HG03108 (cell line): ENCODE data around the gene ZNF236.
"Not testable (repeated sequence)": the region's sequence is repeated elsewhere in the genome, so short reads cannot be mapped to it uniquely, and the experiment has no call there.

ENCODE experiments used
- ATAC-seq: cut with Tn5 transposase; IDR thresholded peaks from one replicate; pipeline ENCODE4 v1.9.1; 2021; ENCODE audit warnings: moderate library complexity; ENCODE audit not compliant: unreplicated experiment

The ZNF236 gene

DNA sequence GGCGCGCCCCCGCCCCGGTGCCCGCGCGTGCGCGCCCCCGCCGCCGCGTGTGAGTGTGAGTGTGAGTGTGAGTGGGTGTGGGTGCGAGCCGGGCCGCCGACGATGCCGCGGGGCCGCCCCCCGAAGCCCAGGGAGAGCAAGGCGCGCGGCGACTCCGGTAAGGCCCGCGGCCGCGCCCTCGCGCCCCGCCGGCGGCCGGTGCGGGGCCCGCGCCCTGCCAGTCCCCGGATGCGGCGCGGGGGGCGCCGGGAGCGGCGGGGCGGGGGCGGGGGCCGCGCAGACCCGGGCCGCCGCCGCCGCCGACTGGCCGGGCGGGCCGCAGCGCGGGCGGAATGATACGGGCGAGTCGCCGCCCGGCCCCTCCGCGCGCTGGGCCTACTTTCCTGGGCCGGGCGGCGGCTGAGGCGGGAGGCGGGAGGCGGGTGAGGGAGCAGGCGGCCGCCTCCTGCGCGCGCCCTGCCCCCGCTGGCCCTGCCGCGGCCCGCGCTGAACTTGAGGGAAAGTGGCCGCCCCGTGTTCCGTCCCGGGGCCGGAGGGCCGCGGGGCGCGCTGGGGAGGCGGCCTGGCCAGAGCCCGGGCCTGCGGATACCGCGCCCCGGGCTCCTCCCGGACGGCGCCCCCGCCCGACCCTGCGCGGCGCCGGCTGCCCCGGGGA is at the start of gene ZNF236:
ZNF236 (plus strand) TSS at position 52 of the 655 bp plus-strand sequence; CDS start at position 103, 51 bp downstream.
- ATAC-seq, result peak; percentile 31

GRCh38 chr18:76772665-76773064 is 49.7 kb upstream of the ZNF236 start:
- no peak for ATAC-seq

DNA sequence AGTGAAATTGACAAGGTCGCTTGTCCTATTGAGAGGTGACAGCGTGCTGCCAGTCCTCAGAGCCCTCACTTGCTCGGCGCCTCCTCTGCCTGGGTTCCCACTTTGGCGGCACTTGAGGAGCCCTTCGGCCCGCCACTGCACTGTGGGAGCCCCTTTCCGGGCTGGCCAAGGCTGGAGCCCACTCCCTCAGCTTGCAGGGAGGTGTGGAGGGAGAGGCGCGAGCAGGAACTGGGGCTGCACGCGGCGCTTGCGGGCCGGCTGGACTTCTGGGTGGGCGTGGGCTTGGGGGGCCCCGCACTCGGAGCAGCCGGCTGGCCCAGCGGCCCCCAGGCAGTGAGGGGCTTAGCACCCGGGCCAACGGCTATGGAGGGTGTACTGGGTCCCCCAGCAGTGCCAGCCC is 45.3 kb upstream of the ZNF236 start:
- ATAC-seq, result not testable (repeated sequence)

DNA sequence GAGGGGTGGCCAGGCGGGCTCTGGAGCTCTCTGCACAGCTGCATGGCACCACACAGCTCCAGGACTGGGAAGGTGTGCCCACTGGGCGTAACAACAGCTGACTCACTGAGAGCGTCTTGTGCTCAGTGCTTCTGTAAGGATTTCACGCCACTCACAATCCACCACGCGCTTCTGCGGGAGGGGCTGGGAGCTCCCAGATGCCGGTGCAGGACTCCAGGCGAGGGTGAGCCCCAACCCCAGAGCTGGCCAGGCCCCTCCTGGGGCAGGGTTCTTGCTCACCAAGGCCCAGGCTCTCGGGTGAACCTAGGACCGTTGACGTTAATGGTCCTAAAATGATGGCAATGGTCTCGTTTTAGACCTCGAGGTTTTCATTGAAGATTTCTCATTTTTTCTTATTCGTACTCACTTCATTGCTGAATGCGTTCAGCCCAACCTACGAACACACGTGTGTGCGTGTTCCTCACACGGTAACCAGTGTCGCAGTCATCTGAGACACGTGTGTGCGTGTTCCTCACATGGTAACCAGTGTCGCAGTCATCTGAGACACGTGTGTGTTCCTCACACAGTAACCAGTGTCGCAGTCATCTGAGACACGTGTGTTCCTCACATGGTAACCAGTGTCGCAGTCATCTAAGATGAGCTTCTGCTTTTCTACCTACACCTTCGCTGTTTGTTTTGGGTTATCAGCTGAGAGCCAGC is 38.4 kb upstream of the ZNF236 start:
- ATAC-seq, result no peak

- ATAC-seq, result no peak
These were observed 36.5 kb upstream of the ZNF236 start for GRCh38 chr18:76785872-76786271.

- no peak for ATAC-seq
These were observed 33.6 kb upstream of the ZNF236 start for GRCh38 chr18:76788571-76789317.

GRCh38 chr18:76791106-76791505 is 31.3 kb upstream of the ZNF236 start:
- no peak for ATAC-seq

DNA sequence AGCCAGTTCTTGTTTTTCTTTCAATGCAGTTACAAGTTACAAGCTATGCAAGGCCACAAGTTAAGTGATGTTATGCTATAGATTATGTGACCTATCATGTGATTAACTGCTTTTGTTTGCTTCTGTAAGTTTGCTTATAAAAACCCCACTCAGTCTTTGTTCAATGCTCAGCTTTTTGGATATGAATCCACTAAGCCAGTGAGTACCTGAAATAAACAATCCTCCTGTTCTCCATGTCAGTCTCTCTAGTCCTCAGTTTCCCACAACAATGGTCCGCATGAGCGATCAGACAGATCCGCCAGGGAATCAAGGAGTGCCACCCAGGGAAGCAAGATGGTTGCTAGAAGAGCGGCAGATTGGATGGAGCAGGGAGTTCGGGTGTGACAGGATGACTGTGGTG is 30.7 kb upstream of the ZNF236 start:
- ATAC-seq, result no peak

DNA sequence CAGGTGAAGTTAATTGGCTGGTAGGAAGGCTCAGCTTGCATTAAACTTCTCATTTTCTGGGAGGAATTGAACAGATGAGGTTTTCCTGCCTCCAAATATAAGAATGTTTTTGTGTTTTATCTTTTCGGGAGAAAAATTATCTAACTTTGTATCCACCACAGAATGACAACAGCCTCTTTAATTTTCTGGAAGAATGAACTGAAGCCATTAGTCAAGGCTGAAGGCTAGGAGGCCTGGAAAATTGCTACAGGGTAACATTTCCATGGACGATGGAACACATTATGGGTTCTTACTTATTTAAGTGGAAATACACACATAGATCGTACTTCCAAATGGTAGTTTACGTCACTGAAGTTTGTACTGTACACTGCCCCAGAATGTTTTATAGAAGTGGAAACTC is 28.0 kb upstream of the ZNF236 start:
- ATAC-seq, result no peak

GRCh38 chr18:76801567-76802505 is 20.5 kb upstream of the ZNF236 start:
- peak; percentile 82 for ATAC-seq

GRCh38 chr18:76803413-76803812 is 18.9 kb upstream of the ZNF236 start:
- ATAC-seq, result no peak

DNA sequence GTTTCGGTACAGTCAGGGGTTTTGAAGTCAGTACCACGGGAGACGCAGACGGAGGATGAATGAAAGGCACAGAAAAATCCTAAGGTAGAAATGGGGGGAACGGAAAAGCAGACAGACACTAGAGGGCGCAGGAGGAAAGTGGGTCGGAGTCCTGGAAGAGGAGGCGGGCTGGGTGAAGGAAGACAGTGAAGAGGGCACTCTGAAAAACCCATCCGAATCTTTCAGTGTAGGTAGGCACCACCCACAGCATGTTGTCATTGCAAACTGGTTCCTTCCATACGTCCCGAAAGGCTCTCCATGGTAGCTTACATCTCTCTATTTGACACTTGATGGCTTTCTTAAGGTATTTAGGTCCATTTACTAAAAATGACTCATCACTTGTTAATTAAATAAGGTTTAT is 18.5 kb upstream of the ZNF236 start:
- peak; percentile 72 for ATAC-seq

DNA sequence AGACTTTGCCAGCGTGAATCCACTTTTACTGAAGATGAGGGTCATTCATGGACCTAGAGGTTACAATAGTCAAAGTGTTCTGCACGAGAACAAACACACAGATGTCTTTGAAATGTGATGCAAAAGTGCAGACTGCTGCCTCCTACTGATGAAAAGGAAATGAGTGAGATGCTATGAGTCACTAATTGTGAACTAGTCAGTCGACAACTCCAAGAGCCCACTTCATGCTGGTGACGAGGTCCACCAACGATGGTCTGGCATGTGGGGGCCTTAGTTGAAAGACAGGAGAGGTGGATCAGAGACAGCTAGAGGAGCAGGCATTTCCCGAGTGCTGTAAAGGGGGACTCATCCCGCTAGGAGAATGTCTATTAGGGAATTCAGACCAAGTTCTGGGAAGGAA is 17.1 kb upstream of the ZNF236 start:
- no peak for ATAC-seq

DNA sequence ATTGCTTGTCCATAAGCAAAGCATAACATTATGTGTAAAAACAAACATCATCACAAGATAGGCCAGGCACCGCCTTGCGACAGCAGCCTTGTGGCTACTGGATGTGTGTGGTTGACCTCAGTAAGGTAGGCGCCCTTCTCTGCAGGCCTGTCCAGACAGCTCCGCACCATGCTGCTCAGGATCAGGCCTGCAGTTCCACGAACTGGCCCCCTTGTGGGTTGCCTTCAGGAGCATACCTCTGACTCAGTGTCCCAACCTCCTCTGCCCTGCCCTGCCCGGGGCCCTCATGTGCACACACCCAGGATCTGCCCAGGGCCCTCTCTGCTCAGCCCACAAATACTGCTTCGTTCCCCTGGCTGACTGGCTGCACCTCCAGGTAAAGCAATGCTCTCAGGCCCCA is 16.1 kb upstream of the ZNF236 start:
- ATAC-seq, result no peak

DNA sequence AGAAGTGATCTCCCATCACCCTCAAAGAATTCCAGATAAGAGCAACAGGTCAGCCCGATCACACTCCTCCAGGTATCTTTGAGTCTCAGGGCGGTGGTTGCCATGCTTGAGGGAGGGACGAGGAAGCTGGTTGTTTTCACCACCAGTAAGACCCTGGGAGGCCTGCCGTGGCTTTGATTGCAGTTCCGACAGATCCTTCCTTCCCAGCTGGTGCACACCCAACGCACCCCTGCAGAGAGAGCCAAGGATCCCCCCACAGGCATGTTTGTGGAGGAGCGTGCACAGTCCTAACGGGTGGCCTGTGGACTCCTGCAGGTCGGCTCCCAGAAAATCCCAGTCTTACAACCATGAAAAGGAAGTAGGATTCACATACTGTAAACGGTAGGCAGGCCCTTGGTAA is 13.8 kb upstream of the ZNF236 start:
- ATAC-seq, result no peak

DNA sequence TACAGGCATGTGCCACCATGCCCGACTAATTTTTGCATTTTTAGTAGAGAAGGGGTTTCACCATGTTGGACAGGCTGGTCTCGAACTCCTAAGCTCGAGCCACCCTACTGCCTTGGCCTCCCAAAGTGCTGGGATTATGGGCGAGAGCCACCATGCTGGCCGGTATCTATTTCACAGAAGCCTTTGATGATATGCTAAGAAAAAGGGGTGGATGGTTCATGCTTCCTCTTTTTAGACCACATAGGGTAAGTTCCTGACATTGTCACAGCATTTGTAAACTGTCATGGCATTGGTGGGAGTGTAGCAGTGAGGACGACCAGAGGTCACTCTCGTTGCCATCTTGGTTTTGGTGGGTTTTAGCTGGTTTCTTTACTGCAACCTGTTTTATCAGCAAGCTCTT is 10.8 kb upstream of the ZNF236 start:
- peak; percentile 67 for ATAC-seq

DNA sequence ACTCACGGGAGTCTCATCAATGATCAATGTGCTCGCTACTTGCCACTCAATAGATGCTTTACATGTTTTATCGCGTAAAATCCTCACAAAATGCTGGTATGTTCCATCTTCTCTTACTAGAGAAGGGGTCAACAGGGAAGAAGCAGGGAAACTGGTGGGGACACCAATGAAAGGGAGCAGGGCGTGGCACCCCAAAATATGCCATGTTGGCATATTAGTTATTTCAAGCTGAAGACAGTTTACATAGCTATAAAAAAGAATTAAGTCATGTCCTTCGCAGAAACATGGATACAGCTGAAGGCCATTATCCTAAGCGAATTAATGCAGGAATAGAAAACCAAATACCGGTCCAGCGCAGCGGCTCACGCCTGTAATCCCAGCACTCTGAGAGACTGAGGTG is 8.1 kb upstream of the ZNF236 start:
- no peak for ATAC-seq

GRCh38 chr18:76816127-76816526 is 6.2 kb upstream of the ZNF236 start:
- no peak for ATAC-seq

DNA sequence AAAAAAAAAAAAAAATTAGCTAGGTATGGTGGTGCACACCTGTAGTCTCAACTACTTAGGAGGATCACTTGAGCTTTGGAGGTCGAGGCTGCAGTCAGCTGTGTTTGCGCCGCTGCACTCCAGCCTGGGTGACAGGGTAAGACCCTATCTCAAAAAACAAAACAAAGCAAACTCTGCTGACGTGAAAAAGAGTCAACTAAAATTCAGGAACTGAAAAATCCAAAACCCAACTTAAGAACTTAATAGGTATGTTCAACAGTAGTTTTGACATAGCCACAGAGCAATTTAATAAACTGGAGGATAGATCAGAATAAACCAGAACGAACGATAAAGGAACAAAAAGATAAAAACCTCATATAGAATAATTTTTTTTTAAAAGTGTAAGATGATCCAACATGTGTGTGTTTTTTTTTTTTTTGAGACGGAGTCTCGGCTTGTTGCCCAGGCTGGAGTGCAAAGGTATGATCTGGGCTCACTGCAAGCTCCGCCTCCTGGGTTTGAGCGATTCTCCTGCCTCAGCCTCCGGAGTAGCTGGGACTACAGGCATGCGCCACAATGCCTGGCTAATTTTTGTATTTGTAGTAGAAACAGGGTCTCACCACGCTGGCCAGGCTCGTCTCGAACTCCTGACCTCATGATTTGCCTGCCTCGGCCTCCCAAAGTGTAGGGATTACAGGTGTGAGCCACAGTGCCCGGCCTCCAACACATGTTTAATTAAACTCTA is 4.3 kb upstream of the ZNF236 start:
- ATAC-seq, result no peak

- no peak for ATAC-seq
These were observed 2.8 kb upstream of the ZNF236 start for GRCh38 chr18:76819411-76820136.
